ENCODE results near the gene RNF135.
"Not testable (repeated sequence)": the region's sequence is repeated elsewhere in the genome, so short reads cannot be mapped to it uniquely, and the experiment has no call there.

Gene RNF135

DNA sequence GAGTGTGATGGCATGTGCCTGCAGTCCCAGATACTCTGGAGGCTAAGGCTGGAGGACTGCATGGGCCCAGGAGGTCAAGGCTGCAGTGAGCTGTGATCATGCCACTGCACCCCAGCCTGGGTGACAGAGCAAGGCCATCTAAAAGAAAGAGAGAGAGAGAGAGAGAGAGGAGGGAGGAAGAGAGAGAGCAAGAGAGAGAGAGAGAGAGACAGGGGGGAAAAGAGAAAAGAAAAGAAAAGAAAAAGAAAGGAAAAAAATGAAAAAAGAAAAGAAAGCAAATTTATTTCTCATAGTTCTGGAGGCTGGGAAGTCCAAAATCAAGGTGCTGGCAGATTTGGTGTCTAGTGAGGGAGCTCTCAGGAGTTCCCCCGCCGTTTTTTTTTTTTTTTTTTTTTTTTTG is 33.3 kb downstream of the RNF135 start:
- DNase-seq = no peak

DNA sequence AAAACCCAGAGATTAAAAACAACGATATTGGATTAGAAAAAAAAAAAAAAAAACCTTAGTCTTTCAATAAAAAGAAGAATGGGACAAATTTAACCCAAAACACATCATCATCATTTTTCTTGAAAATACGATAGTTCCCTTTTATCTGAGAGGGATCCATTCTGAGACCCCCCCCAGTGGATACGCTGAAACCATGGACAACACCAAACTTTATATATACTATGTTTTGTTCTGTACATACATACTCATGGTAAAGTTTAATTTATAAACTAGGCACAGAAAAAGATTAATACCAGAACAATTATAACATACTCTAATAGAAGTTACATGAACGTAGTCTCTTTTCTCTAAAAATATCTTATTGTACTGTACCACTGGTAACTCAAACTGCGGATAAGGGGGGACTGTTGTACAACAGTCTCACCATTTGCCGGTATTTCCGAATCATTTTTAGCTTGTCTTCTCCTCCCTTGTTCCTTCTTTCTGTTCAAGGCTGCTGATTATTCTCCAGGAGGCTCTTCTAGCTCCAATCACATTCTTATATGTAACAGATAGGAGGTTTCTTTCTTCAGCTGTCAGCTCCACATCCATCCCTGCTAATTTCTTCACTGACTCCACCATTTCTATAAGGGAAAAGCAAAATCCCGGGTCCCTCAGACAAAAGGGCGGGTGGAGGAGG is 37.0 kb downstream of the RNF135 start:
- no peak for DNase-seq

DNA sequence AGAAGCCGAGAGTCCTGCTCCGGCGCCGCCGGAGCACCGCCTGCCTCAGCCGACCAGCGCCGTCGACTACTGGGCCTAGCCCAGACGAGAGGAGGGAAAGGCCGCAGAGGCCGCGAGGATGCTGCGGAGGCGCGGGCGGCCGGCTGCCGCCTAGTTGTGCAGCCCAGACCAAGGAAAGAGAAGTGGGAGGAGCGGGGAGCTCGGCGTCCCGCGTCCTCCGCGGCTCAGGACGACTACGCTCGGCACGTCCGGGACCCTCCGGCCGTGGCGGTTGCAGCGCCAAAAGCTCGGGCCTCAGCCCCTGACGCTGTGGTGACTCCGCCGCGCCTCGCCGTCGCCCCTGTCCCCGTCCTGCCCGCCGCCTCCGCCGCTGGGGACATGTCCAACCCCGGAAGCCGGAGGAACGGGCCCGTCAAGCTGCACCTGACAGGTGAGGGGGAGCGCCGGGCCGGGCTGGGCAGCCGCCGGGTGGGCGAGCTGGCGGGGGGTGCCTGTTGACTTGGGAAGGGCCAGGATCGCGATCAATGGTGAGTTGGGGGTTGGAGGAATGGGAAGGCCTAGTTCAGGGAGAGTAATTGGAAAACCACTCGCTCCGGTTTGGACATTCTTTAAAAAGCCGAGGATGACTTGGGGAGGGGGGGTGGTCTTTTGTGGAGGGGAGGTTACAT is 37.7 kb downstream of the RNF135 start:
- peak; percentile 68 for DNase-seq

DNA sequence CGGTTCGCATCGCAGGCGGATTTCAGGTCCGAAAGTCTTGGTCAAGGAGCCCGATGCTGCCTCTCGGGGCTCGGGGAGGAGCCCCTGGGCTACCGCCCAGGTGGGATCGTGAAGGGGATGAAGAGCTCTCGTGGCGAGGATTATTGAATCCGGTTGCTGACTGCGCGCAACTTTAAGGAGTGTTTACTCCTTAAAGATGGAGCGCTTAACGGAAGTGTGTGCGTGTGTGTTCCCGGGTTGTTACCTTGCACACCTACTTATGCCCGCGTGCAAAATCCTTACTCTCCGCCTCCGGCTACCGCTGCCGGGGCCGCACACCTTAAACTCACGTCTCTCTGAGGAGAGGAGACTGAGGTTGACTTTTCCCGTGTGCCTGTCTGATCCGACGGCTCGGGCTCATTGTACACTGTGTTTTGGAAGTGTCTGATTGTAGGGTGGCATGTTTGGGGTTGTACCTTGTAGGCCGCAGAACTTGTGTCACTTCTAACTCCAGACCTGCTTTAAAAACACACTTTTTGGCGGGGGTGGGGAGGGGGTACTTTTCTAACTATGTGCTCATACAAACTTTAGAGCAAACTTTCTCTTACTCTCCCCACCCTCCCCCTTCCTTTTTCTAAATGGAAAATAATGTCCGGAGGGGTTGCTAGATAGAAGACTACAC is 38.3 kb downstream of the RNF135 start:
- DNase-seq = peak; percentile 32

DNA sequence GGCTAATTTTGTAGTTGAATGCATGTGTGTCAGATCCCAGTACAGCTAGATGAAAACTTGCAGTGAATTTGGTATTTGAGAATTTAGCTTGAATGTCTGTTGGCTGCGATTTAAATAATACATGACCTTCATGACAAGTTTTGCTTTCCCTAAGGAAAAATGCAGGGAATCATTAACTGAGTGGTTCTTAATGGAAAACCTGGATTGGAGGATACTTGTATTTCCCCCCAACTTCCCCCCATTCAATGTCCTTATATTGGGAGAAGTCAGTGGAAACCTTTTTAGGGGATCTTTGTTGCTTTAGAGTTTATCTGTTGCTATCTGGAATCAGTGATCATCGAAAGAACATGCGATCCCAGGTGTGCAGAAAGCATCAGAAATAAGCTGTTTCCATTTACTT is 39.2 kb downstream of the RNF135 start:
- not testable (repeated sequence) for DNase-seq

DNA sequence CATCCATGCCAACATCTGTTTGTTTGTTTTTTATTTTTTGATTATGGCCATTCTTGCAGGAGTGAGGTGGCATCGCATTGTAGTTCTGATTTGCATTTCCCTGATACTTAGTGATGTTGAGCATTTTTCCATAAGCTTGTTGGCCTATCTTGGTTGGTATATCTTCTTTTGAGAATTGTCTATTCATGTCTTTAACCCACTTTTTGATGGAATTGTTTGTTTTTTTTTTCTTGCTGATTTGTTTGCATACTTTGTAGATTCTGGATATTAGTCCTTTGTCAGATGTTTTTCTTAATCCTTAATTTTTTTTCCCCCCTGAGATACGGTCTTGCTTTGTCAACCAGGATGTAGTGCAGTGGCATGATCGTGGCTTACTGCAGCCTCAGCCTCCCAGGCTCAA is 43.0 kb downstream of the RNF135 start:
- DNase-seq = no peak

DNA sequence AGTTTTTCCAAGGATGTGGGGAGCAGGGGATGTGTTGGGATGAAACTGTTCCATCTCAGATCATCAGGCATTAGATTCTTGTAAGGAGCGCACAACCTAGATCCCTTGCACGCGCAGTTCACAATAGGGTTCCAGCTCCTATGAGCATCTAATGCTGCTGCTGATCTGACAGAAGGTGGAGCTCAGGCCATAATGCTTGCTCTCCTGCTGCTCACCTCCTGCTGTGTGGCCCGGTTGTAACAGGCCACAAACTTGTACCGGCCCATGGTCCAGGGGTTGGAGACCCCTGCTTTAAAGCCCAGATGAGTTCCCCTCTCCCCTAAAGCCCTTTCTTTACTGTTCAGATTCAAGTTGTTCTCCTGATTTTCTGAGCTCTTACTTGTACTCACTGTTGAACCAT is 44.8 kb downstream of the RNF135 start:
- DNase-seq = no peak

DNA sequence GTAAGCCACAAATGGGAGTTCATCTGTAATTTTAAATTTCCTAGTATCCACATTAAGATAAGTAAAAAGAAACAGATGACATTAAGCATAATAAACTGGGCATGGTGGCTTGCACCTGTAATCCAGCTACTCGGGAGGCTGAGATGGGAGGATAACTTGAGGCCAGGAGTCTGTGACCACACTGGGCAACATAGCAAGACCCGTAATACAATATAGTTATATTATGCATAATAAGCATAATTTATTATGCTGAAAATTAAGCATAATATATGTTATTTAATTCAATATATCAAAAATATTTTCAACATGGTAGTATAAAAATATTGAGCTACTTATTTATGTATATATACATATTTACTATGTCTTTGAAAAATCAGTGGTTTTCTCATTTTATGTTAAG is 48.2 kb downstream of the RNF135 start:
- DNase-seq = no peak

DNA sequence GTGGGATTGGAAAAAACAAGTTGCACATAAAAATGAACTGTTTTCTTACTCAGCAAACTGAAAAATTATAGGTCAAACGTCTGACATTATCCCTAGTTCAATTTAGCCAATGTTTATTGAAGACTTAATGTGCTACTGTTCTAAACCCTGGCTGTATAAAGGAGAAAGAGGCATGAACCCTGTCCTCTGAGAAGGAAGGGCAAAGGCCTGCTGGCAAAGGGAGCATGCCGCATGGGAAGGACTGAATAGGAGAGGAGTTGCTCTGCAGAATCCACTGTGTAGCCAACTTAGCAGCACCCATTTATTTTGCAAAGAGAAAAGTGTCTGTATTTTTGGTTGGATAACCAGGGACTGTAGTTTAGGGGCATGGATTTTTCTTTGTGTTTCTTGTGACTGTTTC is 52.3 kb downstream of the RNF135 start:
- DNase-seq = not testable (repeated sequence)

DNA sequence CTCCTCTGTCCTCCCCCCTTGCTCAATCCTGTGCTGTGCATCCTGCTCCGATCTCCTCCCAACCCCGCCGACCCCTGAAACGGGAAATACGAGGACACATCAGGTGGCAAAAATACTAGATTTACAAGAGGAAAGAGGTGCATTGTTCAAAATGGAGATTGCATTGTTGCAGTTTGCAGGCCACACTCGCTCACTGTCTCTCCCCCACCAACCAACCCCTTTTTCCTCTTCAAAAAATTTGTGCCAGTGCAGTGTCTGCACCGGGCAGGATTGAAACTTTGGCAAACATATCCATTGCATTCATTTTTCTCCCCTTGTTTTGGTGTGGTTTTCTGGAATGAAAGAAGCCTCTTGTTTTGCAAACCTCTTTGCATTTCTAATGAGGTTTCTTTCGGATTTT is 61.0 kb downstream of the RNF135 start:
- no peak for DNase-seq

DNA sequence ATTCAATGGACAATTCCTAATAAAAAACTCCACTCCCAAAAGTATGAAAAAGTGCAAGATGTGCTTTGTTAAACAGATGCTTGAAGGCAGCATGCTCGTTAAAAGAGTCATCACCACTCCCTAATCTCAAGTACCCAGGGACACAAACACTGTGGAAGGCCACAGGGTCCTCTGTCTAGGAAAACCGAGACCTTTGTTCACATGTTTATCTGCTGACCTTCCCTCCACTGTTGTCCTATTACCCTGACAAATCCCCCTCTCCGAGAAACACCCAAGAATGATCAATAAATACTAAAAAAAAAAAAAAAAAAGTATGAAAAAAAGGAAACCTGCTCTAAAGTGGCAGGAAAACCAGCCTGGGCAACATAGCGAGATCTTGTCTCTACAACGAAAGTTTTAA is 64.8 kb downstream of the RNF135 start:
- DNase-seq = not testable (repeated sequence)

DNA sequence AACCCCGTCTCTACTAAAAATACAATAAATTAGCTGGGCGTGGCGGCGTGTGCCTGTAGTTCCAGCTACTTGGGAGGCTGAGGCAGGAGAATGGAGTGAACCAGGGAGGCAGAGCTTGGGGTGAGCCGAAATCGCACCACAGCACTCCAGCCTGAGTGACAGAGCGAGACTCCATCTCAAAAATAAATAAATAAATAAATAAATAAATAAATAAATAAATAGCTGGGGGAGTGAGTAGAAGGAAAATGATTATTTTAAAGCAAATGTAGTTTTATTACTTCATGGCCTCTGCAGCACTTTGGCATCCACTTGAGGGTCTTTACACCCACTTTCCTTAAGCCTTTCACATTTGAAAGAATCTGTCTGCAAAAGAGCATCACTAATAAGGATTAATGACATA is 70.0 kb downstream of the RNF135 start:
- DNase-seq = not testable (repeated sequence)

DNA sequence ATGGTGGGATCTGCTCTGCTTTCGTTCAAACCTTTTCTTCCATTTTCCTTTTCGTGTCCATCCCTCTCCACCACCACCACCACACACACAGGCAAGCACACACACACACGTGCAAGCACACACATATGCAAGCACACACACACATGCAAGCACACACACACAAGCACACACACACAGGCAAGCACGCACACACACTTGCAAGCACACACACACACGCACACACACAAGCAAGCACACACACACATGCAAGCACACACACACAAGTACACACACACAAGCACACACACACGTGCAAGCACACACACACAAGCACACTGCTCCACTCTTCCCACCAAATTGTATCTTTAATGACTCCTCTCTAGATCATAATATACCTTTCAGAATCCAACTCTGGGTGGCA is 71.5 kb downstream of the RNF135 start:
- not testable (repeated sequence) for DNase-seq

DNA sequence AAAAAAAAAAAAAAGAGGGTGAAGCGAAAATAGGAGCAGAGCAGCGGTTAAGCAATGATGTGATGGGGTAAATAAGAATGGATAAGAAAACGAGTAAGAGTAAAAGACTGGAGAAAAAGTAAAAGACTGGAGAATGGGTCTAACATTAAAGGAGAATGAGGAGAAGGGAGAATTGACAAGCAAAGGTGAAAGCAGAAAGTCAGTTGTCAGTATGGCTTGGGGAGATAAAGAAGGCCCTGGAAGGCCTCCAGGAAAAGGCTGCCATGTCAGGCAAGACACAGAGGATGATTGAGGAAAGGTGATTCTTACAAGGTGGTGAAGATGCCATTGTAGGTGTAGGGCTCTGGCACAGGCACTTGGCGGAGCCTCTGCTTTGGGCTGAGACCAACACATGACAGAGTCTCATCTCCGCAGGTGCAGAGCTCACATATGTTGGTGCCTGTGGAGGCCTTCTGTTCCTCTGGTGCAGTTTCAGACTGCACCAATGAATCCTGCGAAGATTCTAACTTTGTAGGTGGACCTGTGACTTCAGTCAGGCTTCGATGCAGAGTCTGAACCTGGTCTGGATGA is 76.1 kb downstream of the RNF135 start:
- not testable (repeated sequence) for DNase-seq

DNA sequence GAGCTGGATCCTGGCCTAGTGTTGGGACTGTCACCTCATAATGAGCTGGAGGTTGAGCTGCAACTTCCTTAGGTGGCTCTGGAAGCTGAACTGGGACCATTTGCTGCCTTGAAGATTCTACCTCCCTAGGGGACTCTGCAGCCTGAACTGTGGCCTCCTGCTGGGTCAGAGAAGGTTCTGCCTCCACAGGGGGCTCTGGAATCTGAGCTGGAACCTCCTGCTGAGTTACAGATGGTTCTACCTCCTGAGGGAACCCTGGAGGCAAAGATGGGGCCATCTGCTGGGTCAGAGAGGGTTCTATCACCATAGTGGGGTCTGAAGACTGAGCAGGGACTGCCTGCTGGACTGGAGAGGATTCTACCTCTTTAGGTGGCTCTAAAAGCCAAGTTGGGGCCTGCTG is 77.3 kb downstream of the RNF135 start:
- no peak for DNase-seq

DNA sequence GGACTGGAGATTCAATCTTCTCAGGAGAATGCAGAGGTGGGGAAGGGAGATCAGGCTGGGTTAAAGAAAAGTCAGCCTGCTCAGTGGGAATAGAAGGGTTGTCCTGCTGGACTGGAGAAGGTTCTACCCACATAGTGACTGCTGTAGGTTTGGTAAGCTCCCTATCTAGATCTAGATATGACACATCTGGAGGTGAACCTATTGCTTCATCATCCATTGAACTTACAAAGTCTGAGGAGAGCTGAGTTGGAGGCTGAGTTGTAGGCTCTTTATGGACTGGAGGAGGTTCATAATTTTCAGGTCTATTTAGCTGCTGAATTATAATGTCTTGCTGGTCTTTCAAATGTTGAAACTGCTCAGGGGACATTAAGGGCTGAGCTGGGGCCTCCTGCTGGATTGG is 77.9 kb downstream of the RNF135 start:
- DNase-seq = no peak

Data from CD4-positive, alpha-beta T cell treated with Interleukin-6 for 4 hours (primary cell).